Aorta (tissue), 5 donors: ENCODE data around the gene UMAD1. TPM values are rescaled to one million over a fixed set of nuclear protein-coding genes. Genes with fewer than 3 reads are reported as not detected.

Experiments
- ATAC-seq: fragments of 200-7000 bp; cut with Tn5 transposase; one replicate; pipeline ENCODE4 v1.9.1; 2022; ENCODE audit warnings: moderate library complexity; ENCODE audit not compliant: low FRiP score
- DNase-seq, 2 donors: peaks; one replicate each; pipeline ENCODE4 v3.0.0-alpha.2; 2020
- H3K27ac ChIP-seq, 2 donors: one replicate each; pipeline ENCODE4 v1.5.1; 2013; ENCODE audit warnings: low read length in 2 of 2, mild to moderate bottlenecking in 2 of 2, moderate library complexity in 2 of 2, control low read depth in 1 of 2, inconsistent platforms in 1 of 2, low read depth in 1 of 2
- H3K27me3 ChIP-seq, 2 donors: one replicate each; pipeline ENCODE4 v1.6.1; 2013; ENCODE audit warnings: control low read depth in 1 of 2, low read length in 1 of 2, mild to moderate bottlenecking in 1 of 2, moderate library complexity in 1 of 2; ENCODE audit not compliant: insufficient read depth in 2 of 2, control insufficient read depth in 1 of 2
- H3K36me3 ChIP-seq, 2 donors: one replicate each; pipeline ENCODE4 v1.6.1; 2013; ENCODE audit warnings: control low read depth in 1 of 2, low read length in 1 of 2, mild to moderate bottlenecking in 1 of 2; ENCODE audit not compliant: insufficient read depth in 2 of 2, control insufficient read depth in 1 of 2
- H3K4me1 ChIP-seq, 2 donors: one replicate each; pipeline ENCODE4 v1.6.1; 2013; ENCODE audit warnings: low read length in 2 of 2, control low read depth in 1 of 2, mild to moderate bottlenecking in 1 of 2, moderate library complexity in 1 of 2; ENCODE audit not compliant: insufficient read depth in 2 of 2, control insufficient read depth in 1 of 2
- H3K4me3 ChIP-seq, 2 donors: one replicate each; pipeline ENCODE4 v1.5.1; 2013; ENCODE audit warnings: low read length in 2 of 2, control low read depth in 1 of 2, mild to moderate bottlenecking in 1 of 2
- H3K9me3 ChIP-seq: one replicate; pipeline ENCODE4 v1.6.1; 2013; ENCODE audit warnings: mild to moderate bottlenecking, low read length; ENCODE audit not compliant: control insufficient read depth
- WGBS, 2 donors: extraction: QIAGEN DNeasy Blood & Tissue Kit; methylation state at CpG; one replicate each; pipeline ENCODE4 v1.1.7; 2013; 5-methylcytosine and 5-hydroxymethylcytosine counted together
- intact Hi-C, 2 donors: fragments of 100-400 bp; cut with DNase I; formaldehyde crosslinking; loops; one replicate each; pipeline versions ENCODE4 v1.14.2 to v1.15.0; 2022
- polyA plus RNA-seq, 2 donors: library from polyadenylated mRNA; stranded (reverse); fragments of 200-250 nt; gene quantifications; one replicate each; pipeline ENCODE4 v1.2.3, GENCODE V29; 2013
- total RNA-seq, 2 donors: library from RNA; stranded (reverse); fragmentation: NEBNext Ultra II Directional; extraction: Animal tissue kit (Norgen Biotek cat#: 25700); gene quantifications; one replicate each; pipeline ENCODE4 v1.2.1, GENCODE V29; 2021
- donor health status: healthy with polysubstance abuse.
- donor health status: Bipolar disorder and iron deficiency.
- donor health status: DM: no; HTN: no; CAD: no.
- donor health status: DM: no; HTN: no; CAD: no.
- donor health status: DM: yes; HTN: yes; CAD: no.

The UMAD1 gene
- total and polyA plus RNA-seq, 4 donors, result 11.8 to 18.9 (median 15.5) TPM

GRCh38 chr7:7783001-7783400 lies 142.4 kb downstream of the UMAD1 start:
- no peak overlapping the region for H3K4me3 ChIP-seq
- no peaks in the 10 kb centered on the region for H3K36me3 ChIP-seq
- H3K27ac ChIP-seq, result no peak overlapping the region
- H3K9me3 ChIP-seq, result no peaks in the 10 kb centered on the region
- 92% methylated on average over 1 of the region's 1 CpG for WGBS, 2 donors
- DNase-seq (no peak), ATAC-seq (no peak)
- H3K27me3 ChIP-seq, result no peaks in the 10 kb centered on the region
- H3K4me1 ChIP-seq, result no peaks in the 10 kb centered on the region
- intact Hi-C loops, result no loop called here

GRCh38 chr7:7785344-7785973 lies 144.9 kb downstream of the UMAD1 start:
- H3K27ac ChIP-seq, result no peak overlapping the region
- H3K4me1 ChIP-seq, result no peaks in the 10 kb centered on the region
- DNase-seq (no peak), ATAC-seq (no peak)
- no peak overlapping the region for H3K4me3 ChIP-seq
- WGBS, 2 donors, result 91 to 92% methylated on average over 6 of the region's 6 CpGs
- H3K27me3 ChIP-seq, result no peaks in the 10 kb centered on the region
- H3K9me3 ChIP-seq, result no peaks in the 10 kb centered on the region
- intact Hi-C loops, result no loop called here
- H3K36me3 ChIP-seq, result no peaks in the 10 kb centered on the region

- ATAC-seq (no peak), DNase-seq (no peak)
- no peaks in the 10 kb centered on the region for H3K36me3 ChIP-seq
- no peak overlapping the region for H3K4me3 ChIP-seq
- H3K27ac ChIP-seq, result no peak overlapping the region
- intact Hi-C loops, result no loop called here
- no peaks in the 10 kb centered on the region for H3K9me3 ChIP-seq
- H3K27me3 ChIP-seq, result no peaks in the 10 kb centered on the region
- H3K4me1 ChIP-seq, result no peaks in the 10 kb centered on the region
- WGBS, 2 donors, result 93 to 94% methylated on average over 3 of the region's 3 CpGs
These were observed 146.0 kb downstream of the UMAD1 start for GRCh38 chr7:7786595-7786994.

- H3K27me3 ChIP-seq, result no peaks in the 10 kb centered on the region
These were observed 149.0 kb downstream of the UMAD1 start for GRCh38 chr7:7789551-7789988.

GRCh38 chr7:7790041-7790741 lies 149.6 kb downstream of the UMAD1 start:
- no peak for DNase-seq
- Histone ChIP-seq H3K4me1 (no peaks in the 10 kb centered on the region), H3K27me3 (no peaks in the 10 kb centered on the region), H3K4me3 (no peak overlapping the region), H3K27ac (no peak overlapping the region), H3K36me3 (no peaks in the 10 kb centered on the region), H3K9me3 (no peaks in the 10 kb centered on the region)
- ATAC-seq, result no peak
- intact Hi-C loops, result no loop called here
- 90 to 91% methylated on average over 6 of the region's 6 CpGs for WGBS, 2 donors

More at GRCh38 chr7:7789551-7789988, 149.0 kb downstream of the UMAD1 start:
- DNase-seq (no peak), ATAC-seq (no peak)
- H3K36me3 ChIP-seq, result no peaks in the 10 kb centered on the region
- 93 to 95% methylated on average over 3 of the region's 3 CpGs for WGBS, 2 donors
- H3K4me1 ChIP-seq, result no peaks in the 10 kb centered on the region
- H3K4me3 ChIP-seq, result no peak overlapping the region
- intact Hi-C loops, result no loop called here
- H3K9me3 ChIP-seq, result no peaks in the 10 kb centered on the region
- H3K27ac ChIP-seq, result no peak overlapping the region

- no peaks in the 10 kb centered on the region for H3K9me3 ChIP-seq
- ATAC-seq (no peak), DNase-seq (no peak)
- H3K27me3 ChIP-seq, result no peaks in the 10 kb centered on the region
- intact Hi-C loops, result no loop called here
- H3K4me1 ChIP-seq, result no peaks in the 10 kb centered on the region
- H3K27ac ChIP-seq, result no peak overlapping the region
- no peak overlapping the region for H3K4me3 ChIP-seq
- H3K36me3 ChIP-seq, result no peaks in the 10 kb centered on the region
- 70 to 72% methylated on average over 5 of the region's 5 CpGs for WGBS, 2 donors
These were observed 151.0 kb downstream of the UMAD1 start for GRCh38 chr7:7791523-7791922.

GRCh38 chr7:7792056-7792455 lies 151.5 kb downstream of the UMAD1 start:
- H3K27ac ChIP-seq, result no peak overlapping the region
- H3K27me3 ChIP-seq, result no peaks in the 10 kb centered on the region
- 83 to 87% methylated on average over 1 of the region's 1 CpG for WGBS, 2 donors
- H3K4me1 ChIP-seq, result no peaks in the 10 kb centered on the region
- no peak overlapping the region for H3K4me3 ChIP-seq
- no peaks in the 10 kb centered on the region for H3K9me3 ChIP-seq
- DNase-seq (no peak), ATAC-seq (no peak)
- intact Hi-C loops, result no loop called here
- peaks cover 0 to 1% of the 10 kb centered on the region in 2 donors for H3K36me3 ChIP-seq

- Histone ChIP-seq H3K27ac (no peak overlapping the region), H3K4me1 (no peaks in the 10 kb centered on the region), H3K36me3 (peaks cover 0 to 1% of the 10 kb centered on the region in 2 donors), H3K27me3 (no peaks in the 10 kb centered on the region), H3K9me3 (no peaks in the 10 kb centered on the region), H3K4me3 (no peak overlapping the region)
- intact Hi-C loops, result no loop called here
- ATAC-seq (no peak), DNase-seq (no peak)
- 88 to 91% methylated on average over 2 of the region's 2 CpGs for WGBS, 2 donors
These were observed 152.7 kb downstream of the UMAD1 start for GRCh38 chr7:7793249-7793648.

- Histone ChIP-seq H3K4me1 (no peaks in the 10 kb centered on the region), H3K27ac (no peak overlapping the region), H3K36me3 (peaks cover 0 to 1% of the 10 kb centered on the region in 2 donors), H3K4me3 (no peak overlapping the region), H3K27me3 (no peaks in the 10 kb centered on the region), H3K9me3 (no peaks in the 10 kb centered on the region)
- WGBS, 2 donors, result 67 to 68% methylated on average over 1 of the region's 1 CpG
- no peak for DNase-seq
- intact Hi-C loops, result no loop called here
- ATAC-seq, result no peak
These were observed 153.4 kb downstream of the UMAD1 start for GRCh38 chr7:7793921-7794320.
